Stimulated activated CD4-positive, alpha-beta T cell treated with anti-CD3 and anti-CD28 coated beads, Interleukin-15, amount 100 ng/mL, for 1 hour (primary cell): ENCODE data around the gene MTCH1.
"Not testable (repeated sequence)": the region's sequence is repeated elsewhere in the genome, so short reads cannot be mapped to it uniquely, and the experiment has no call there.

Experiments used
- DNase-seq, 2 donors: peaks; one replicate each; pipeline ENCODE4 v3.0.0-alpha.2; 2020; ENCODE audit warnings: low read depth in 1 of 2, low spot score in 1 of 2

Gene MTCH1

DNA sequence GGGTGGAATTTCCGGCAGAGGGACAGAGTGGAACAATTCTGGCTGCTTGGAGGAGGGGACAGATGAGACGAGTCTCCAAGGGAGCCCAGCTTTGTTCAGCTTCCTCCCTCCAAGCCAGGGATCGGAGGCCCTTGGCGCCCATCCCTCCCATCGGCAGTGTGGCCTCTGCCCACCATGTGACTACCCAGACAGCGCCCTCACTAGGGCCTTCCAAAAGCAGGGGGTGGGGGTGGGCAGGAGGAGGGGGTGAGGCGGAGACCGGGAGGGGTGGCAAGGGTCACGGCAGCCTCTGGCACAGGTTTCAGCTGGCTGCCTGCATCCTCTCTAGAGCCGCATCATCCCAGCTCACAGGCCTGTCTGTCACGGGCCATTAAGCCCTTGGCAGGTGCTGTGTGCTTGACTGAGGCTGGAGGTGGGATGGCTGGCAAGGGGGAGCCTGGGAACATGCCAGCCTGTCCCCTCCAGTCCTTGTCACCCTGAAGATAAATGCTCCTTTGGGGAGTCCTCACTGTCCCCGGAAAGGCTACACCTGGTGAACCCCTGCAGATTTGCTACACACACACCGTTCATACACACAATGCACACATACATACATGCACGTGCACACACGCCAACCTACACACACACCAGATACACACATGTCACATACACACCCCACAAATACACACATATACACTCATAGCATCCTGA is 13.2 kb upstream of the MTCH1 start:
- DNase-seq = no peak

DNA sequence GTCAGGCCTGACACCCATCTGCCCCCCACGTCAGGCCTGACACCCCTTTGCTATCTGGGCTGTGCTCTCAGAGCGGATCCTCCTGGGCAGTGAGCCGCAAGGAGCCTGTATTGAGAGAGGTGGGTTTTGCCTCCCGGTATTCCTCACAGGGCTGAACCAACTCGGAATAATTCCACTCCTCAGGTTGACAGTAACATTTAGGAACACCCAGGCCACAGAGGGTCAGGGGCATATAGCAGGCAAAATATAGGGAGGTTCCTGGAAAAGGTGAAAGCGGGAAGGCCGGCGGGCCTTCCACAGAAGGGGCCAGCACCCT is 12.7 kb upstream of the MTCH1 start:
- DNase-seq = no peak

DNA sequence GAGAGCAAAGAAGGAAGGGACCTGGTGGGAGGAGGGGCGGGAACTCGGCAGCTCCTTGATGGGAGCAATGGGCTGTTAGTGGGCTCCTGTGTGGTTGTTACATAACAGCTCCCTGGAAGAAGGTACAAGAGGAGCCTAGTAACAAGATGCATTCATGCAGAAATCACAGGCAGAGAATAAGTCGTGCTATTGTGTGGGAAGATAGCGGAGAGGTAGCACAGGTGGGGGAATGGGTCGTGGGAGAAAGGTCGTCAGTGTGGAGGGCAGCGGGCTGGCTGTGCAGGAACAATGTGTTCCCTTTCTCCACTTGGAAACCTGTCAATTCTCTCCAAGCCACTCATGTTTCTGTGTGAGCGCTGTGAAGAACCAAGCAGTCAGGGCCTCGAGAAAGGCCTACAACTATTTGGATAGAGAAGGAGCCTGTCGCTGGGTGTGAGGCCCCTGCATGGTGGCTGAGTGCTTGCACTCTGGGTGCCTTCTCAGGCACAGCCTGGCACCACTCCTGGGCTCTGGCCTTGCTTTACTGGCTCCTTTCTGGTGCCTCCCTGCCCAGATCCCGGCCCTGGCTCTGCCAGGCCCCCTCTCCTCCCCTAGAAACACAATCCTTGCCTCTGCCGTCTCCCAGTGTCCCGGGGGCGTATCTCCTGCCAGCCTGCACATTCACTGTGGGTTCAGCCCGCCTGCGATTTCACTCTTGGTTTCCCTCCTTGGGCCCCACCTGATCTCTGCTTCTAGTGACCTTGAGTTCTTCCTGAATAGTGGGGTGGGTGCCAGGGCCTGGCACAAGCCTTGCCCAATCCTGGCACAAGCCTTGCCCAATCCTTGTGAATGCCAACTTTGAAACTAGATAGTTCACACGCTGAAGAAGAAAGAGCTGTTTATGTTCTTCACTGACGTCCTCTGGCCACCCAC is 12.1 kb upstream of the MTCH1 start:
- DNase-seq = no peak

DNA sequence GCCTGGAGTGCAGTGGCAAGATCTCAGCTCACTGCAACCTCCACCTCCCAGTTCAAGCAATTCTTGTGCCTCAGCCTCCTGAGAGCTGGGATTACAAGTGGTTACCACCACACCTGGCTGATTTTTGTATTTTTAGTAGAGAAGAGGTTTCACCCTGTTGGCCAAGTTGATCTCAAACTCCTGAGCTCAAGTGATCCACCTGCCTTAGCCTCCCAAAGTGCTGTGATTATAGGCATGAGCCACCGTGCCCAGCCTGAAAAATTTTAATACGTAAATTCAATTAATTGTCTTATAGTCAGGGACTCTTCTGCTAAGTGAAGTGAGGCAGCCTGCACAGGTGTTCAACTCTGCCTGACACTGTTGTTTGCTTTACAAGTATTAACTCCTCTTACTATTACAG is 4.4 kb upstream of the MTCH1 start:
- not testable (repeated sequence) for DNase-seq

DNA sequence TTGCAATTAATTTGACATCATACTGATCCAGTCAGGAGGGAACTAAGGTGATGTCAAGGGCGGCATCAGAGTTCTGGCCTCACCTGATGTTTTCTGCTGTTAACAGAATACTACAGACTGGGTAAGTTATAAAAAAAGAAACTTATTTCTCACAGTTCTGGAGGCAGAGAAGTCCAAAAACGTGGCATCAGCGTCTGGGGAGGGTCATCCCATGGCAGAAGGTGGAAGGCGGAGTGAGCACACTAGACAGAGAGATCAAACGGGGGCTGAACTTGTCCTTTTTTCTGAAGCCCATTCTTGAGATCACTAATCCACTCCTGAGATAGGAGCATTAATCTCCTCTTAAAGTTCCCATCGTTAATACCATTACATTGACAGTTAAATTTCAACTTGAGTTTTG is 3.3 kb upstream of the MTCH1 start:
- no peak for DNase-seq

DNA sequence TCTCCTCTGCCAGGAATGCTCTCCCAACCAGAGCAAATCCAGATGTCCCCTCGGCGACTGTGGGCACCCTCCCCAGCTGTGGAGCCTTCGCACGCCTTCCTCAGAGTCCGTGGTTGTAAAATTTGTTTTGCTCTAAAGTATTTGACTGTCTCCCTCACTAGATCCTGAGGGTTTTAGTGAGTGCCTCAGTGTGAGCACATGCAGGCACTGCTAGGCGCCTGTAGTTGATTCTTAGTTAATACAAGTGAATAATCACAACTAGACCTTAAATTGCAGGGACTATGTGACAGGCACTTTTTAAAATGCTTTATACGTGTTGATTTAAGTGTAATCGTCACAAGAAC is 680 bp upstream of the MTCH1 start:
- DNase-seq = no peak

DNA sequence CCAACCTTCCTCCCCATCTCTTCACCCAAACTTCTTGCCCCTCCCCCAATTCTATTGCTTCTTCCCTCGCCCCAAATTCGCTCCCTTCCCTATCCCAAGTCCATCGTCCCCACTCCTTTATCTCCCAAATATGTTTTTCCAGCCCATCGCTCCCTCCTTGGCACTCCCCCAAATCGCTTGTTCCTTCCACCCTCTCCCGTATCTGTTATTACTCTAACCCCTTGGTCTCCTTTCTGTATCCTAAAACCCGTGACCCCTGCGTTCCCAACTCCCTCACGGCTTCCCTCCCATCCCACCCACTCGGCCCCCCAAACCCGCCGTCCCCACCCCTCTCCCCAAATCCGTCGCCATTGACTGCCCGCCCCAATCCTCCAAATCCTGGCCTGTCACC is 584 bp downstream of the MTCH1 start:
- DNase-seq = no peak

DNA sequence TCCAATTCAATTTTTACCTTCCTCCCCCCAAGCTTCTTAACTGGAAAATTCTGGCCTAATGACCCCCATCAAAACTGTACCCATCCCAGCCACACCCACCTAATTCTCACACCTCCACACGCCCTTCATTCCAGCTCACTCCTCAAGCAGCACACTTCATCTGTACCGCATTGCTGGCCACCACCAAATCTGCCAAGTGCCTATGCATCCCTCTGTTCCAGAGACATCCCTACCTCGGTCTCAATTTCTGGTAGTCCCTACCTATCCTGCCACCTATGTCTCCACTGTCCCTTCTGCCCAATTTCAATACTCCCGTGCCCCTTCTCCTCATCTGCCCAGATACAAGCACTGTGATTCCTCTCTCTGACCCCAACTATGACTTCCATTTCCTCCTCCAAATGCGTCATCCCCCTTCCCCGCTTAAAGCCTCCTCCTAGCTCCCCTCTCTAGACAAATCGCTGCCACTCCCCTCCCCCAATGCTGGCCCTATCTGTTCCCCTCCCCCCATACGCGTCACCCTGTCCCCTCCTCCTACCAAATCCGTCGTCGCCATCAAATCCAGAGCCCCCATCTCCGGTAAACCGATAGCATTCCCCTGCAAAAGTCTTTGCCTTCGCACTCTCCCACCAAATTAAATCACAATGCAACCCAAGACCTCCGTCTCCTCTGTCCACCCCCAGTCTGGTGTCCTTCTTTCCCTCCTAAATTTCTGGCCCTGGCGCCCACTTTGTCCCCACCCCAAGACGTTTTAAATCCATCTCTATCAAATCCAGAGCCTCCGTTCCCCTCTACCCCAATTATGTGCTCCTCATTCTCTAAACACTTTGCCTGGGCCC is 1.2 kb downstream of the MTCH1 start:
- peak in 1 of 2 donors; percentile 21 for DNase-seq

DNA sequence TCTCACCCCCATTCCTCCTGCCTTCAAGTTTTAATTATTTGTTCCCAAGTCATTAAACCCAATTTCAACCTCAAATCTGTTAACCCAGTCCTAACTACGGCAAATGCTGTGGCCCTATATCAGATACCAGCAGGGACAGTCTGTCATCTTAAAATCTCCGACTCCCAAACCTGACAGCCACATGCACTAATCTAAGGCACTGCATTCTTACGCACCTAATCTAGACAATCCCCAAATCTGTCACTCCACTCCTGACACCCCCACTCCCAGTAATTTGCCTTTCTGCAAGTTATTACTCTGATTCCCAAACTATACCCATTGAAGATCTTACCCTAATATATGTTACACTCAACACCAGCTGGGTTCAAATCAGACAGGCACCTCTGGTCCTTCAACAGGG is 2.5 kb downstream of the MTCH1 start:
- no peak for DNase-seq

DNA sequence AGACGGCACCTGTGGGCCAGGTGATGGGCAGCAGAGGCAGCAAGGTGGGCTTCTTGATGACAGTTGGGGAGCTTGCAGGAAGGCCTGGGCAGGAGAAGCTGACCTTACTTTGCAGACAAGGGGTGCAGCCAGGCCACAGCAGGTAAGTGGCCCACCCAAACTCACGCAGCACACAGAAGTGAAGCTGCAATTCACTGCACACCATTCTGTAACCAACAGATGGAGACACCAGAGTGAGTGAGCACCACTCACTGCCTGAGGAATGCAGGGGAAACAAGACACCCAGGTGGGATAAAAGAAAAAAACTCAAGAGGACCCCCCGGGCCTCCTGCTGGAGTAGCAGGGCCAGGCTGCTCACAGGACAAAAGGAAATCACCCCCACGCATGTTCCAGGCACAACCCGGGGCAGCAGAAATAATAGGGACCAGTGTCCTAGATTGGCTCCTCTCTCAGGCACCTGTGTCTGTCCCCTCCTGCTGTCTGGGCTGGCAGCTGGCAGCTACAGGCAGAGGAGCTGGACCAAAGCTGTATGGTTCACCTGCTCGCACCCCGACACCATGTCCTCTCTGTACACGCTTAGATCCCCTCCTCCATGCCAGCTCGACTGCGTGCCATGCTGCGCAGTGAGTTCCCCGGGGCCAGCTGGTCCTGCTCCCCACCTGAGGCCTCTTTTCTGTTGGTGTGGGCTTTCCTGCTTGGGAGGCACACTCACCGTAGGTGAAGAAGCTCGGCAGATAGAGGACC is 4.9 kb downstream of the MTCH1 start:
- no peak for DNase-seq

DNA sequence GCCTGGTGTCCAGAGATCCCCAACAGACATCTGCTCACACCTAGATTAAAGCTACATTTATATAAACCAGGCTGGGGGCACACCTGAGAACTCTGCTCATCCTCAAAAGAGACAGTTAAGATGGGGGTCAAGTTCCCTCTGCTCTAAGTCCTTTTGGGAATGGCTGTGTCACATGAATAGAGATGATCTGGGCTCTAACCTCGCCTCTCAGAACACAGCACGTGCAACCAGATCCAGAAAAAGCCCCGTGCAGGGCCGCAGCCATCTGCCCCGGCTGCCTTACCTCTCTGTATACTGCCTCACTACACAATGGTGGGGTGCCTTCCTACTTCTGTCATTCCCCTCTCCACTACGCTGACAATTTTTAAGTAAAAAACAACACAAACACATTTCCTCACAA is 5.9 kb downstream of the MTCH1 start:
- no peak for DNase-seq

DNA sequence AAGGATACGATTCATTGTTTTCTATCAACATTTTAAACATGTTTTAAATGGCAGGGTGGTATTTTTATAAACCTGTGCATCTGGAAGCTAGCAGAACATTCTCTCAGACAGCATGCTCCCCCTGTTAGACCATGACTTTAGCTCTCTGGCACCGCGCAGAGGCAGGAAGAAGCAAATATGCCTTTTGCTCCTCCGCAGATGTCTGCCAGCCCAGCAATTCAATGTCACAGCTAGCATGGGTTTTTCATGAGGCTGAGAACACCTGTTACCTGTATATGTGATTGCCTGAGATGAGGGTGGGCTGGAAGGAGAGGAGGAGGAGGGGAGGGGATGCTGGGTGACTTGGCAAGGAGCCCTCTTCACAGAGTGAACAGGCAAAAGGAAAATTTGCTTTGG is 6.7 kb downstream of the MTCH1 start:
- no peak for DNase-seq

DNA sequence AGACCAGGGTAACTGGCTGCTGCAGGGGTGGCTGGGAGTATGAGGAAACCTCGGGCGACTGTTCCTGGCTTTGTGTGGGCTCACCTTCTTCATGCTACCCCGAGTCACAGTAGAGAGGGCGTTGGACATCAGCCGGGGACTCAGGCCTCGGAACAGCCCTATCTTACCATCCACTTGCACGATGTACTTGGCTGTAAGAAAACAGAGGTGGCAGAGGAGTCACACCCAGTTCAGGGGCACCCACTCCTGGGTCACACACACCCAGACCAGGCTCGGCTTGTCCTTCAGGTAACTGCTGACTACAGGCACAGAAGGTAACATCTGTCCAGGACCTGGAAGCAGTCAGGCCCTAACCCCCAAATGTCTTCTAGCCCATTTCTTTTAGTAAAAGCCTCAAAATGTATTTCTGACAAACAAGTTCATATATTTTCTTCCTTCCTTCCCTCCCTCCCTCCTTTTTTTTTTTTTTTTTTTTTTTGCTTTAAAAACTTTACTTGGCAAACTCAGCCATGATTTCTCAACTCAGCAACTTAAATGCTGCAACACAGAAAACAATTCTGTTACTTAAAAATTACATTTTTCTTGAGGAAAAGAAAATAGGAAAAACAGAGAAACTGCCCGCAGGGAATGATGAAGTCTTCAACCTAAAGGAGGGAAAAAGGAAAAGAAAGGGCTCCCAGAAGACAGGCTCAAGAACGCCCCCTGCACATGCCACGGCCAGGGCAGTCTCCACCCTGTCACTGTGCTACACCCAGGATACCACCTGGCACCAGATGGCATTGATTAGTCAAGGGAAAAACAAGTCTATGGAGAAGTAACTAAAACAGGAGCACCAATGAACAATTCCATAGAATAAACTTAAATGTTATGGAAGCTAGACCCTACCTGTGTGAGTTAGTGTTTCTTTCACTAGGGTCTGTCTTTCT is 7.3 kb downstream of the MTCH1 start:
- DNase-seq = no peak

DNA sequence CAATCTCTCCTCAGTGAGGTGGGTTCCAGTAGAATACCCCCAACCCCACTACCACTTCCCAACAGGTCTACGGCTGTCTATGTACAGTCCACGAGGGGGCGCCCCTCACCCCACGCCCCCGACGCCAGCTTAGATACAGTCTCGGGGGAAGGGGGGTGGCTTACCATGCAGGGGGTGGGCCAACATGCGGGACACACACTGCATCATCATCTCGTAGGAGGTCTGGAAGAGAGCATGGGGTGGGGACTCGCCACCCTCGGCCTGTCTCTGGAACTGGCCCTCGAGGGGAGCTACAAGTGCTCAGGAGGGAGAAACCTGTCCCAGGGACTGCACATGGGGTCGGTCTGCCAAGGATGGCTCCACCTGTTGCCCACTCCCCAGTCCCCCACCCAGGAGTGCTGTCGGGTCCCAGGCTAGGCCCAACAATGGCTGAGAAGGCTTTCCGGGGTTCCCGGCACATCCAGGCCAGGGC is 8.5 kb downstream of the MTCH1 start:
- no peak for DNase-seq

DNA sequence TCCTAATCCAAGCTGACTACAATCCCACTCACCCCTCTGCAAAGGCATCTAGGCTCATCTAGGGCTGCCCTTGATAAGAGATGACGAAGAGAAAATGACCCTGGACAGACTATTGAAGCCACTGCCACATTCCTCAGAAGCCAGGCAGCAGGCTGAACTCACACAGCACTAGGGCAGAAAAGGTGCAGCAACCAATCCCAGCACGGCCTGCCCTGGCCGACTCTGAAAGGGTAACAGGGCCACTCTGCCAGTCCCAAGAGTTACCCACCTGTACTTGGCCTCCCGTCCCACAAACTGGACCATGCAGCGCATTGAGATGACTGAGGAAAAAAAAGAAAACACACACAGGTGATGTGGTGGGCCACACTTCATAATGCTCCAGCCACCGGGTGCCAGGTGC is 9.1 kb downstream of the MTCH1 start:
- no peak for DNase-seq

DNA sequence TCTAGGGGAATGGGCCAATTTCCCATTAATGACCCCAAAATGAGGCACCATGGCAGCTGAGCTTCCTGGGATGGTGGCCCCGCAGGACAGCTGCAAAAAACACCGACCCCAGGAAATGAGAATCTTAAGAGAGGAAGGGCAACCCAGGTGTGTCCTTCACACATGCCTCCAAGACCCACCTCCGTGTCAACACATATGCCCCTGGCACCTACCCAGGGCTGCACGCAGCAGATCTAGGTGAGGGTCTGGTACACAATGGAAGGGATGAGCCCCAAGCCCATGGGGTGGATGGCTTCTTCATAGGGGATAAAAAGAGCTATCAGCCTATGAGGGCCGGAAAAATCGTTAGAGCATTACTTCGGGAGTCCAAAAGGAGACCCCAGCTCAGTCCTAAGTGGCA is 9.5 kb downstream of the MTCH1 start:
- no peak for DNase-seq

DNA sequence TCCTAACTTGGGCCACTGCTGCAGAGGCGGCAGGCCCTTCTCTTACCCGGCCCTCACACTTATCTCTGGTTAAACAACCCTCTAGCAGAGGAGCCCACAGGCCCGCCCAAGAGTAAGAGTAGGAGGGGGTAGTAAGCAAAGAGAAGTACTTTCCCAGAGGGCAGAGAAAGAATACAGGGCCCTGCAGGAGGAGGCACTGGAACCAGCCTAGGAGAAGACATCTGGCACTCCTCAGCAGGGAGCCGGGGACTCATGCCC is 10.1 kb downstream of the MTCH1 start:
- no peak for DNase-seq

DNA sequence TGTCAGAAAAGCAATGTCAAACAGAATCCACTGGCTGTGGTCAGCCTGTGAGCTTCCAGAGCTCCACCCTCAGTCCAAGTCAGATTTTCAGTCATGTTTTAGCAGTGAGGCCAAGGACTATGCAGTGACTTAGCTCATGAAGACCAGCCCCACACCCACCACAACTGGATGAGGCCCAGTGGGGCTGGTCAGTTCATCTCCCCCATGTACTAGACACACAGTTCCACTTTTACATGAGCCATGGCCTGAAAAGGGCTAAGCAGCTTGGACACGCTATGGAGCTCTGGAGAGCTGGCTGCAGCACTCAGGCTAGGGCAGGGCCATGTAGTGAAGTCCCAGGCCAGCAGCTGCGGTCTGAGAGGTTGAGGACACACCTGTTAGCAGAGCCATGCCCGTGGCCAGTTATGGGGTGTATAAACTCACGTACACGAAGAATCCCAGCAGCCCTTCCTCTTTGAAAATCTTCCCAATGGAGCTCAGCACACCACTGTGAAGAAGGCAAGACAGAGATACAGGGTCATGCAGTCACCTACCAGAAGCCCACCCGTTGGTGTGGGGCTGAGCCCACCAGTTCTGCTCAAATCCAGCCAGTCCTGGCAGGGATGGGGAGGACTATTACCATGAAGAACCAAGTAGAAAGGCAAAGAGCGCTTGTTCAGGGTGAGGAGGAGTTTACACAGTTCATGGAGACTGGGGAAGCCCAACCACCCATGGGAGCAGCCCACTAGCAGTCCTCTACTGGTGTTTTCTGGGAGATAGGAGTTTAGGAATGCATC is 10.6 kb downstream of the MTCH1 start:
- DNase-seq = no peak

DNA sequence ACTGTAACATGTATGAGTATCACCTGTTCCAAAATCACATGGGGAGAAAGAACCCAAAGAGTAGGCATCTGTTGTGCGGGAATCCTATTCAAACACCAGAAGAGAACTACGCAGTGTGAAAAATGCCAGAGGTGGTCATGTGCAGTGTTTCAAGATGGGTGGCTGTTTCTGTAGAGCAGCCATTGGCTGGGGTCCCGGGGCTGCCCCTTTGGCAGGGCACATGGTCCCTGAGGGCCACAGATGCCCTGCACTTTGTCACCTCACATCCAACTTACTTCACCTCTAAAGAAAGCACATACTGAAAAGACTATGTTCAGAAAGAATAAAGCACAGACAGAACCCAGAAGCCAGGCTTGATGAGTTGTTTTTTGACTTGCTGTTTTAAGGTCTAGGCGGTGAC is 12.3 kb downstream of the MTCH1 start:
- no peak for DNase-seq

DNA sequence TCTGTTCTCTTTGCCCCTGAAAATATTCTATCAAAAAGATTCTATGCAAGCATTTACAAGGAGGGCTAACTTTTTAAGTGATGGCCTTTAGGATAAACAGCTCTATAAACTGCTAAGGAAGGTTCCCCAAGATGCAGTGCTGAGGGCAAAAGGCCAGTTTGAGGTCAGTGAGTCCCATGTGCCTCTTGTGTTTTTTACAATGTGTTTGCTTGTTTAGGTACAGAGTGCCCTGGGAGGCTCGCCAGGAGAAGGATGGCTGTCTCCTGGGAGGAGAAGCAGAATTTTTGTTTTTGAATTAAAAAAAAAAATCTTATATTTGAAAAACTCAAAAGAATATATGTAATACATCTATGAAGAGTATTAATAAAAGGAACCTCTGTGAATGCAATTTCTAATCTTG is 12.8 kb downstream of the MTCH1 start:
- DNase-seq = no peak
